GM19328 (cell line): ENCODE measurements around the gene CD276.
"Not testable (repeated sequence)": the region's sequence is repeated elsewhere in the genome, so short reads cannot be mapped to it uniquely, and the experiment has no call there.

Source experiments
- ATAC-seq: cut with Tn5 transposase; IDR thresholded peaks from one replicate; pipeline ENCODE4 v1.9.1; 2021; ENCODE audit warnings: mild to moderate bottlenecking, moderate library complexity; ENCODE audit not compliant: unreplicated experiment

CD276 gene

GRCh38 chr15:73684581-73685455 is 635 bp downstream of the CD276 start:
- no peak for ATAC-seq

GRCh38 chr15:73685981-73686380 is 1.8 kb downstream of the CD276 start:
- no peak for ATAC-seq

DNA sequence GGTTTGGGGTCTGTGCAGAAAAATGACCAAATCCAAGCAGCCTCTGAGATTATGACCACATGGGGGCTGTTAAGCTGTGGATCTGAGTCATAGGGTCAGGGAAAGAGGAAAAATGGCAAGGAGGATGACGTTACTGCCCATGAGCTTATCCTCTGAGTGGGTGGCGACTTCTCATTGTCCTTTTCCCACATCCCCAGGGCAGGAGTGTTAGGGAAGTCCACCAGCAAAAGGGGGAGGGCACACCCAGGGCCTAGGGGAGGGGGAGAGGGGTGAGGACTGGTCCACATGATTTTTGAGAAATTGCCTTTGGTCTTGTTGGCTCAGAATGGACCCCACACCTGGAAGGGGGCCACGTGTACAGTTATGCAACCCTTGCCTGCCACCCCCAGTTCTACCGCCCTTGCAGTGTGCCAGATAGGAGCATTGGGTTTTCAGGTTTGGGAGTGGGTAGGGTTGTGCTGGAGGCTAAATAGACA is 2.6 kb downstream of the CD276 start:
- ATAC-seq, result no peak

GRCh38 chr15:73687351-73687750 is 3.2 kb downstream of the CD276 start:
- ATAC-seq, result no peak

DNA sequence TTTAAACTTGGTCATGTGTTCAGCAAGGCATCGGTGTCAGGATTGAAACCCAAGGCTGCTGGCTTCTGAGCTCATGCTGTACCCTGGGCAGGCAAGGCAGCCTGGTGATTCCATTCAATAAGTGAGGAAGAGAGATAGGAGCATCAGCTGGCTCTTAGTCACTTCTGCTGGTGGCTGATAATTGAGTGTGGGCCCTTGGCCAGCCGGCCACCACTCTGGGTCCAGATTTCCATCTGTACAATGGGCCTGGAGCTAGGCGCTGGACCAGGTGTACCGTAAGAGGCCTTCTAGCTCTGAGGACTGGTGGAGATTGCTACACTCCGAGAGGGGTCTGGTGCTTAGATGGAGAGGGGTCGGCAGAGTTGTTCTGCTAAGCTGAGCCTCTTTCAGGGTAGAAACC is 4.3 kb downstream of the CD276 start:
- ATAC-seq, result no peak

- ATAC-seq, result no peak
These were observed 7.2 kb downstream of the CD276 start for GRCh38 chr15:73691396-73691795.

DNA sequence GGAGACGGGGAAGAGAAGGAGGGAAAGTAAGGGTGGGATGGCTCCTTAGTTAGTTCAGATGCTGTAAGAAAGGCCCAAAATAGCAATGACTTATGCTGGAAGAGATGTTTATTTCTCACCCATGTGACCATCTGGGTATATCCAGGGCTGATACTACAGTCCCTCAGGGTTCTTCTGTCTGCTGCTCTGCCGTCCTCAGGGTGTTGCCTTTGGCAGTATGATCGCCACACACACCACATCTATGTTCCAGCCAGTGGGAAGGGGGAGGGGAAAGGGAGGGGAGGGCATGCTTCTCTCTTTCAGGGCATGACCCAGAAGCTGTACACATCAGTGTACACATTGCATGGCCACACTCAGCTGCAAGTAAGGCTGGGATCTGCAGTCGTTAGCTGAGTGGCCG is 10.2 kb downstream of the CD276 start:
- no peak for ATAC-seq

- no peak for ATAC-seq
These were observed 11.8 kb downstream of the CD276 start for GRCh38 chr15:73695773-73696640.

DNA sequence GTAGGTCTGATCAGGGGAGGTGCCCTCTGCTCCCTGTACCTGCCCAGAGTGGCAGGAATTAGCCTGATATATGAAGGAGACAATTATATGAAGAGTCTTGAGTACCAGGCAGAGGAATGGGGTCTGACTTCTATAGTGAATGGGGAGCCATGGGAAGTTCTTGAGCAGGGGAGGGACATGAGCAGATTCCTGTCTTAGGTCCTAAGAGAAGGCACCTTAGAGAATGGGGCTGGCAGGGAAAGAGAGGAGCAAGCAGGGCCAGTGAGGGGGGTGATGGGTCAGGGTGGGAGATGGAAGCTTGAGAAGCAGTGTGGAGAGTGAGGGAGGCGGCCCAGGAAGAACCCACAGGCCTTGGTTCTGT is 12.4 kb downstream of the CD276 start:
- no peak for ATAC-seq

GRCh38 chr15:73697033-73697467 is 12.9 kb downstream of the CD276 start:
- no peak for ATAC-seq

DNA sequence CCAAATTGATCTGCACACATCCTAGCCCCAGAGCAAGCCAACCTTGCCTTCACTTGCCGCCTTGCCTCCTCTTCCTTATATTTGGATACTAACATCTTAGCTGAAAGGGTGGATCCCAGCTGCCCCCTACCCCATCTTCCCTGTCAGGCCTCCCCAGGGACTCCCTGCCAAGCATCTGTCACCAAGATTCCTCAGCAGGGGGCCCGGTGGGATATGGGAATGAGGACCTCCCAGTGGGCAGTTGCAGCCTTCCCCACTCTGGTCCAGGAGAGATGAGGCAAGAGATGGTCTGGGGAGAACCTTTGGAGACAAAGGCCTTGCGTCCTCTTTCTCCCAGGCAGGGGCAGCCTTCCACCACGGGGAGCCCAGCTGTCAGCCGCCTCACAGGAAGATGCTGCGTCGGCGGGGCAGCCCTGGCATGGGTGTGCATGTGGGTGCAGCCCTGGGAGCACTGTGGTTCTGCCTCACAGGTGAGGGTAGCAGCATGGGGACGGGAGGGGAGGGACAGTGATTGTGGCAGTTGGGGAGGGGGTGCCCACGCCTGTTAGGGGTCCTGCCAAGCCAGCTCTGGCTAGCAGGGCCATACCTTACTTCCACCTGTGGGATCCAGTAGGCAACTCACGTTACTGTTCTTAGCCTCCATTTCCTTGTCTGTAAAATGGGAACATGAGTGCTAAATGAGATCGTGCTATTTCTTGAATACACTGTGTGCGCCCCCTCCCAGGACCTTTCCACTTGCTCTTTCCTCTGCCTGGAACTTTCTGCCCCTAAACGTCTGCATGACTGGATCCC is 15.3 kb downstream of the CD276 start:
- ATAC-seq, result no peak

- ATAC-seq, result no peak
These were observed 16.1 kb downstream of the CD276 start for GRCh38 chr15:73700041-73700842.

GRCh38 chr15:73702311-73703239 is 18.4 kb downstream of the CD276 start:
- not testable (repeated sequence) for ATAC-seq

DNA sequence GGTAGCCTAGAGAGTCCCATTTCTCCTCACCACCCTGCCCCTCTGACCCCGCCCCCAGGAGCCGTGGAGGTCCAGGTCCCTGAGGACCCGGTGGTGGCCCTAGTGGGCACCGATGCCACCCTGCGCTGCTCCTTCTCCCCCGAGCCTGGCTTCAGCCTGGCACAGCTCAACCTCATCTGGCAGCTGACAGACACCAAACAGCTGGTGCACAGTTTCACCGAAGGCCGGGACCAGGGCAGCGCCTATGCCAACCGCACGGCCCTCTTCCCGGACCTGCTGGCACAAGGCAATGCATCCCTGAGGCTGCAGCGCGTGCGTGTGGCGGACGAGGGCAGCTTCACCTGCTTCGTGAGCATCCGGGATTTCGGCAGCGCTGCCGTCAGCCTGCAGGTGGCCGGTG is 19.4 kb downstream of the CD276 start:
- not testable (repeated sequence) for ATAC-seq

- not testable (repeated sequence) for ATAC-seq
These were observed 20.1 kb downstream of the CD276 start for GRCh38 chr15:73704142-73704868.

DNA sequence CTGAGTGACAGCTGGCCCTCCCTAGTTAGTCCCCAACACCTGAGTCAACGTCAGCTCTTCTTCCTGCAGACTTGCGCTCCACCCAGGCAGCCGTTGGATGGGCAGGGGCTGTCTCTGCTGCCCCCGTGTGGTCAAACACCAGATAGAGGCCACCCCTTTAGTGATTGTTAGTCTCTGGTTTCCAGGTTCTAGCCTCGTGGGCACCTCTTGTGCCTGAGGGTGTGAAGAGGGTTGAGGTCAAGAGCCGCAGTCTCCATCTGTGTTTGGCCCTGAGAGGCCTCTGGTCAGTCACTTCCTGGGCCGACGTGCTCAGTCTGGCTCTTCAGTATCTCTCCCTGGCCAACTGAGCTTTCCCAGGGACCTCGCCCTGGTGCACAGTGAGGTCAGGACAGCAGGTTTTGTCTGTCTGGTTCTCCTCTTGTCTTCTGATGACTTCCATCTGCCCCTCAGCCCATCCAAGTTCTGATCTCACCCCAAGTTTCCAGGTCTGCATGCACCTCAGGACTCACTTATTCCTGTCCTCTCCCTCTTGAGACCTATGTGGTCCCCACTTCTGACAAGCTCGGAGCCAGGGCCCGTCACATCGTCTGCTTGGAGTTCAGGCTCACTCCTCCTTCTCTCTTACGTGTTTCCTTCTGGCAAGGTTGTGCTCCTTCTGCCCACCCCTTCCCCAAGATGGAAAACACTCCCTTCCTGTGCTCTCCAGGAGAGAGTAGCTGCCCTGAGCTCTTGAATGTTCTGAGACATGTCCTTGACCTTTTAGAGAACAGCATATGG is 20.9 kb downstream of the CD276 start:
- ATAC-seq, result no peak

DNA sequence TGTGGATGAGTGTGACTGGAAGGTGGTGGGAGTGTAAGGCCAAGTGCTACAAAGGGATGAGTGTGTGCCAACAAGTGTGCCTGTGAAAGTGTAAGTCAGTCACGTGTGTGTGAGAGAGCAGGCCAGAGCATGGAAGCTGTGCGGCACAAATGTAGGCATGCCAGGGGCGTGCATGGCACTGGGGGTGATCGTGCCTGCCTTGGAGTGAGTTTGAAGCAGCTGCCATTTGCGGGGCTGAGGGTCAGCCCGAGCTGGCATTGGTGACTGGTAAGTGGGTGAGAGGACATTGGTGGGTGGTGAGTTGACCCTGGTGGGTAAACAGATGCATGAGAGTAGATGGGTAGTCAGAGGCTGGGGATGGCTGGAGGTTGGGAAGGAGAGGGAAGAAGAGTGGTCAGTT is 24.5 kb downstream of the CD276 start:
- ATAC-seq, result no peak

DNA sequence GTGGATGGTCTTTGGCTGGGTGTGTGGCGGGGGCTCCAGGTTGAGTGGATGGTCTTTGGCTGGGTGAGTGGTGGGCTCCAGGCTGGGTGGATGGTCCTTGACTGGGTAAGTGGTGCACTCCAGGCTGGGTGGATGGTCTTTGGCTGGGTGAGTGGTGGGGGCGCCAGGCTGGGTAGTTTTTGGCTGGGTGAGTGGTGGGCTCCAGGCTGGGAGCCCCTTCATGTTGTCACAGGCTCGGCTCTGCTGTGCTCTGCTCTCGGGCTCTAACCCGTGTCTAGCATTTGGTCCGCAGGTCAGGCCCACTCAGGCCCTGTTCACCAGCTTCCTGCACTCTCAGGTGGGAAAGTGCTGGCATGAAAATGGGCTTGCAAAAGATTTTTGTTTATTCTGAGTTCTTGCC is 25.1 kb downstream of the CD276 start:
- no peak for ATAC-seq
